ENCODE results near the gene ROR2.
A peak's percentile ranks its signal among the peaks of the same experiment; 100 is the strongest.
"Not testable (repeated sequence)": the region's sequence is repeated elsewhere in the genome, so short reads cannot be mapped to it uniquely, and the experiment has no call there.

The ROR2 gene

GRCh38 chr9:91920630-91921350 is 29.2 kb downstream of the ROR2 start:
- DNase-seq, result no peak

- no peak for DNase-seq
Observed at GRCh38 chr9:91919621-91920020, 30.4 kb downstream of the ROR2 start.

- DNase-seq, result no peak
Observed at GRCh38 chr9:91917436-91917835, 32.6 kb downstream of the ROR2 start.

DNA sequence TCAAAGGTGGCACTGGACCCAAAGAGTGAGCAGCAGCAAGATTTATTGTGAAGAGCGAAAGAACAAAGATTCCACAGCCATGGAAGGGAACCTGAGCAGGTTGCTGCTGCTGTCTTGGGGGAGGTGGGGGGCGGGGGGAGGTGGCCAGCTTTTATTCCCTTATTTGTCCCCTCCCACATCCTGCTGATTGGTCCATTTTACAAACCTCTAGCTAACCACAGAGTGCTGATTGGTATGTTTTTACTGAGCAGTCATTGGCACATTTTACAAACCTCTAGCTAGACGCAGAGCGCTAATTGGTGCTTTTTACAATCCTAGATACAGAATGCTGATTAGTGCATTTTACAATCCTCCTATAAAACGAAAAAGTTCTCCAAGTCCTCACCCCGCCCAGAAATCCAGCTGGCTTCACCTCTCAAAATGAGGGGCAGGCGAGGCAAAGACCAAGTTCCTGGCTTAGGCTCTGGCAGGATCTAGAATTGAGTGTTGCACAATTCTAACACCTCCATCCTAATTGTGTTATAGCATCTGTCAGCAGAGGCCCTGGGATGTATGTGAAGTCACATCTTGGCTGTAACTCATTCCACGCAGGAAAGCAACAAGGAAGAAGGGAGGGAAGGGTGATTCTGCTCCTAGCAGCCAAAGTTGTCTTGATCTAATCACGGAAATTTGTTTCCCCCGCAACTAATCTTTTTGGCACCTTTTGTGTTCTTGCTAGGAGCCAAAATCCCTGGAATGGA is 34.3 kb downstream of the ROR2 start:
- DNase-seq, result no peak

DNA sequence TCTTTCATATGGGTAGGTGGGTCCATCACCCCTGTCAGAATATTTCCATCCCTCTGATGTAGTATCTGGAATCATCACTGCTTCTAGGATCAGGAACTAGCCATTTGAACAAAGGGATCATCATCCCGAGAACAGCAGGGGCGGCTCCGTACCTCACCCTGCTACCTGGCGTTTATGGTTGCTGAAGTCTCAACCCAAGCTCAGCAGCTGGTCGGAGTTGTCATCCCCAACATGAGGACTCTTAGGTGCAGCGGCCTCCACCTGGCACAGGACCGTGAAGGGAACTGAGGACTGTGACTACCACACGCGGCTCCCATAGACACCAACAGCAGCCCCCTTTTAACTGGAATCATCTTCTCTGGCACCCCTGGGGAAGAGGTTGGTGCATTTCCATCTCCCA is 35.1 kb downstream of the ROR2 start:
- no peak for DNase-seq

GRCh38 chr9:91914404-91914803 is 35.6 kb downstream of the ROR2 start:
- DNase-seq, result no peak

DNA sequence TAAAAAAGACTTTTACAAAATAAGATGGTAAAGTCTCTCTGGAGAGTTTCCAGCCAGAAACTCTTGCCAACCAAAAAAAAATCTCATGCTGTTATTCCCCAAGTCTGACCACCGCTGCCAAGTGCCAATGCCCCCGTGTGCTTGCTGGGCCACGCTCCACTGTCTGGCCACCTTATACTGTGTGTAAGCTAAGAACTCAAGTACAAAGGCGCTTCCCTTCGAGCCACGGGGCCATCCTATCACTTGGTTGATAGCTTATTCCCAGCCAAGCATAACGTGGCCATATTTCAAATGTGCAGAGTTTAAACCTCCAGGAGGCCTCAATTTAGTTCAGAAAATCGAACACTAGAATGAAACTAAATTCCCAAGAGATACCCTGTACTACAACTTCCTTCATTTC is 36.0 kb downstream of the ROR2 start:
- no peak for DNase-seq

- DNase-seq, result no peak
Observed at GRCh38 chr9:91913096-91913495, 36.9 kb downstream of the ROR2 start.

DNA sequence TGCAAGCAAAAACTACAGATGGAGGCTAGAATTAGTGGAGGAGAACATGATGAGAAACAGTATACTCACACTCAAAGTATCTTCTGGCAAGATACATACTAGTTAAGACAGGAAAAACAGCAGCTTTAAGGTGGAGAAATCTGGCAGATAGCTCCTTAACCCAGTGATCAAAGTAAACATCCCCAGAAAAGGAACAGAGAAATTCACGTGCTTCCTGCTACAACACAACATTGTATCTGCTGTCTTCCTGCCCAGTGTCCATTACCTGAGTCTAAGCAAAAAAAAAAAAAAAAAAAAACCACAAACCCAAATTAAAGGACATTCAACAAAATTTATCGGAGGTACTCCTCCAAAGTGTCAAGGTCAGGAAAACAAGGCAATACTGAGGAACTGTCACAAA is 38.4 kb downstream of the ROR2 start:
- no peak for DNase-seq

- not testable (repeated sequence) for DNase-seq
Observed at GRCh38 chr9:91909256-91909655, 40.8 kb downstream of the ROR2 start.

- DNase-seq, result no peak
Observed at GRCh38 chr9:91908746-91909145, 41.3 kb downstream of the ROR2 start.

DNA sequence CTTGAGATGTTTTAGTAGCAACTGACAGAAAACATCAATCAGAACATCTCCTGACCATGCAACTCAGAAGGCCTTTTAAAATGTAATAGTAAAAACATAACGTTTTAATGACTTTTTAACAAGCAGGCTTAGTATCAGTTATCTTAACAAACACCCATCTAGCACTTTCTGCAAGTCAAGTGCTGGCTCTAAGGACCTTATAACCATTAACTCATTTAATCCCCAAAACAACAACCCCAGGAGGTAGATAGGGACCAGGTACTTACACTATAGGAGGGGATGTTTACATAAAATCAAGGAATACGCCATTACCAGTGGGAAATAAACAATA is 41.8 kb downstream of the ROR2 start:
- no peak for DNase-seq

DNA sequence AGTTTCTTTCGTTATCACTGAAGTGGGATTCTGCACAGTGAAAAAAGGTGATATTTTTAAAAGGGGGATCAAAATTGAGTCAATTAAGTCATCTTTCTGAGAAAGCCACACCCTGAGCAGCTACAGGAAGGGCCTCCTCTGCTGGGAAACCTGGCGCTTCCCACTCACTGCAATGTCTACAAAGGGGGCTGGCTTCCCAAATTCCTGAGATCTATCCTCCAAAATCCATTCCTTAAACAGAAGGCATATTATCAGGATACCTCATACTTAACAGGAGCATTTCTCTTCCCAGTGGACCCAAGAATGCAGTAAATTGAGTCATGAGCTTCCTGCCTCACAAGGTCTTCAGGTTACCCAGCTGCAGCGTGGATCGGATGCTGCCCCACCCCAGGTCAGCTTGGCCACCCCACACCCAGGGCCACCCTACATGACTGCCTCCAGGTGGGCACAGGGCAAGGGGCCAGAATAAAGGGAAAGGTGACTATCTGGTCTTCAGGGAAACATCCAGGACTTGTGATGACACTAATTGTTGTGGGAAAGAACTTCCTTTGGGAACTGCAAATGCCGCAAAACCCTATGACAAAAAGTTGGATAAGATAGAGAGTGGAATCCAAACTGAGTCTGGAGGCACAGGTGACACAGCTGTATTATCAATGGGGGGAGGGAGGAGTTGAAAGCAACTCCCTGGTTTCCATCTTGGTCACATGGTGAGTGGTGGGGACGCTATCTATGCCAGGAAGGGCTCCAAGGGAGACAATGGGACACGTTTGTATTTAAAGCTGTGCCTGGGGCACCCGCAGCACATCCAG is 42.3 kb downstream of the ROR2 start:
- DNase-seq, result no peak

DNA sequence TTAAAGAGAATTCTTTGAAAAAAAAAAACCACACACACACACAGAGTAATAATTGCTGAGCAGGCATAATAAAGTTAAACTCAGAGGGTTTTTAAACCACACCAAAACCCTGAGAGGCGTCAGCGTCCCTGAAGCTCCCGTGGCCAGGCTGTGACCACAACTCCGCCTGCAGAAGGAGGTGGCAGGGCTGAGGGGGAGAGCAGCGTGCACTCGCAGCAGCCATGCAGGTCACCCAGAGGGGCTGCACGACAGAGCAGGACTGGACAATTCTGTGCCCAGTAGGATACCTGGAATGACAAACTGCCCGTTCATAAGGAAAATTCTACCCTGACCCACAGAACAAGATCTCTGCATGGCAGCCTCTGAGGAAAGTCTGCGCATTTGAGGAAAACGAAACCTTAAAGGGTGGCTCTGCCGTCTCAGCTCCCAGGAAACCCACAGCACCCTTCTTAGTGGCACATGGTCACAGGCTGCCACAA is 44.0 kb downstream of the ROR2 start:
- peak; percentile 43 for DNase-seq

GRCh38 chr9:91905237-91905650 is 44.8 kb downstream of the ROR2 start:
- DNase-seq, result no peak

DNA sequence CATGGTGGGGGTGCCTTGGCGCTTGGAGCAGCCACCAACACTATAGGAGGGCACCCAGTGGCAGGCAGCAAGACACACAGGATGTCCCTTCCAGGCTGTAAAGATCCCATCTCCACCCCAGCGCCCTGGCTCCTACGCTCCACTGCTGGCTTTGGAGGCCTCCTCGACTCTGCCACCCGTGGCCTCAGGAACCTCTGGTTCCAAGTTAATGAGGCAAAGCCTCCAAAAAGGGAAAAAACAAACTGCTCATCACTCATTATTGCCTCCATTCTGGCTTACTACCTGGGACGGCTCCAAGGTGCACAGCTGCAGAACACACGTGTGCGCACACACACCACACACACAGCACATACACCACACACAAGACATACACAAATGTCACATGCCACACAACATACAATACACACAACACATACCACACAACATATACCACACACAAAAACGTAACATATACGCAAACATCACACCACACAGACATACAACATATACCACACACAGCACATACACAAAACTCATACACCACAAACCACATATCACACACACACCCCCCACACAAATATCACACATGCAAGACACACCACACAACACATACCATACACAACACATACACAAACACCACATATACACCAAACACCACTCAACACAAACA is 45.3 kb downstream of the ROR2 start:
- DNase-seq, result no peak

GRCh38 chr9:91903126-91903911 is 46.7 kb downstream of the ROR2 start:
- DNase-seq, result no peak

- DNase-seq, result no peak
Observed at GRCh38 chr9:91902475-91903125, 47.4 kb downstream of the ROR2 start.

- no peak for DNase-seq
Observed at GRCh38 chr9:91900797-91901177, 49.2 kb downstream of the ROR2 start.

DNA sequence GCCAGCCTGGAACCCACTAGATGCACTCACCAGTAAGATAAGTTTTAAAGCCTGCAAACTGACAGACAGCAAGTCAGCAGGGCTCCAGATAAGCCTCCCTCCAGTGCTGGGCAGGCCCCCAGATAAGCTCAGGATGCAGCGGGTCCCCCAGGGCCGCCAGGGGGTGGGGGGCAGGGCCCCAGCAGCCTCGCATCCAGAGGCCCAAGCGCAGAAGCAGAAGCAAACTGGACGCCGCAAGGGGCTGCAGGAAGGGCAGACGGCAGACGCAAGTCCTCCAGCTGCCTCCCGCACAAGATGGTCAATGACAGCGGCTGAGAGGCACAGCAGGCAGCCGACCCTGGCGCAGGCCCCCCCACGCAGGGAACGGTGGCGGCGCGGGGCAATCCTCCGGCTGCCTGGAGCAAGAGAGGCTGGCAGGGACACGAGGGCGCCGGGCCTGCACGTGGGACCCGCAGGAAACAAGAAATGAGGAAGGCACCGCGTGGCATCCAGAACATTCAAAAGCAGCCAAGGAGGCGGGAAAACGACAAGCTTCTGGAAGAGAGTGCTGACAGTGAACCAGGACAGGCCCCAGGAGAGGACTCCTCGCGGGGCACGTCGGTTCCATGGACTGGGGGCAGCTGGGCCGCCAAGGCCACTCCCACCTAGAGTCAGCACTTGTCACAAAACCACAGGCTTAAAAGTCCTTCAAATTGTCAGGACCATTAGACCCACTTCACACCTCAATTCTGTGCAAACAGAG is 49.8 kb downstream of the ROR2 start:
- DNase-seq, result no peak

DNA sequence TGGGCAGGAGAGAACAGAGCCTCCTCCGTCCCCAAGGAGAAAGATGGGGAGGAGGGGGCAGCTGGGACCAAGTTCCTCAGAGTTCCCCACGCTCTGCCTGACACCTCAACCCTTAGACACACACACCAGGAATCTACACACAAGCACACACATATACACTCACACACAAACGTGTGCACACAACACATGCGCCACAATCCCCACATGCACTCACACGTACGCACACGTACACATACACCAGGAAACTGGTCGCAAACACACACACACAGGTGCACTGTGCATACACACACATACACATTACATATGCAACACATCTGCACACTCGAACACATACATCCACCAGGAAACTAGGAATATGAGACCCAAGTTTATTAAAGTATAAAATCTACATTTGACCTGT is 50.4 kb downstream of the ROR2 start:
- no peak for DNase-seq
